CD8-positive, alpha-beta memory T cell (primary cell): Measurements from ENCODE around the gene BTF3. TPM values are rescaled to one million over a fixed set of nuclear protein-coding genes. Genes with fewer than 3 reads are reported as not detected.

Source experiments
- CTCF ChIA-PET: fragments of 350-600 bp; sonication (Branson Sonifier 250); formaldehyde crosslinking; loops from one replicate; lab custom pipeline; 2021; ENCODE audit warnings: antibody characterized with exemption; lab: Charles Lee
- POLR2A ChIA-PET: fragments of 350-600 bp; sonication (Branson Sonifier 250); formaldehyde crosslinking; loops from one replicate; lab custom pipeline; 2021; ENCODE audit warnings: antibody characterized with exemption; lab: Charles Lee
- DNase-seq, 5 donors: peaks; one replicate each; pipeline versions ENCODE4 v3.0.0 to v3.0.0-alpha.2; 2020 to 2022; ENCODE audit warnings: mixed read lengths in 1 of 5
- H3K27ac ChIP-seq: one replicate; pipeline ENCODE4 v1.7.0; 2013; ENCODE audit warnings: low read depth, mild to moderate bottlenecking, low read length, moderate library complexity
- H3K27me3 ChIP-seq: 2 replicates; pipeline ENCODE4 v1.7.0; 2013; ENCODE audit warnings: low read length, mild to moderate bottlenecking; ENCODE audit not compliant: insufficient read depth, poor library complexity, severe bottlenecking
- H3K36me3 ChIP-seq: 2 replicates; pipeline ENCODE4 v1.7.0; 2013; ENCODE audit warnings: mild to moderate bottlenecking, low read length, moderate library complexity; ENCODE audit not compliant: insufficient read depth
- H3K4me1 ChIP-seq: 2 replicates; pipeline ENCODE4 v1.7.0; 2013; ENCODE audit warnings: mild to moderate bottlenecking, low read length, moderate library complexity; ENCODE audit not compliant: insufficient read depth
- H3K4me3 ChIP-seq: 2 replicates; pipeline ENCODE4 v1.7.0; 2013; ENCODE audit warnings: mild to moderate bottlenecking, low read length
- H3K9me3 ChIP-seq: 2 replicates; pipeline ENCODE4 v1.7.0; 2013; ENCODE audit warnings: mild to moderate bottlenecking, low read length
- H3K27ac Mint-ChIP-seq, 8 donors: one replicate each; pipeline ENCODE4 v1.8.0; 2020 to 2021; ENCODE audit warnings: mixed read lengths in 8 of 8, mild to moderate bottlenecking in 6 of 8, inconsistent platforms in 3 of 8, moderate library complexity in 3 of 8
- H3K27me3 Mint-ChIP-seq, 2 donors: one replicate each; pipeline ENCODE4 v1.8.0; 2020 to 2021; ENCODE audit warnings: mixed read lengths in 2 of 2, mild to moderate bottlenecking in 1 of 2, moderate library complexity in 1 of 2
- H3K36me3 Mint-ChIP-seq, 3 donors: one replicate each; pipeline ENCODE4 v1.8.0; 2020 to 2021; ENCODE audit warnings: mixed read lengths in 3 of 3, inconsistent platforms in 1 of 3, mild to moderate bottlenecking in 1 of 3
- H3K4me1 Mint-ChIP-seq, 3 donors: one replicate each; pipeline ENCODE4 v1.8.0; 2020 to 2021; ENCODE audit warnings: mixed read lengths in 3 of 3, inconsistent platforms in 1 of 3, mild to moderate bottlenecking in 1 of 3
- H3K4me3 Mint-ChIP-seq, 7 donors: one replicate each; pipeline ENCODE4 v1.8.0; 2020 to 2021; ENCODE audit warnings: mixed read lengths in 7 of 7, mild to moderate bottlenecking in 6 of 7, moderate library complexity in 4 of 7, inconsistent platforms in 2 of 7
- H3K9me3 Mint-ChIP-seq, 5 donors: one replicate each; pipeline ENCODE4 v1.8.0; 2020 to 2022; ENCODE audit warnings: mixed read lengths in 5 of 5, mild to moderate bottlenecking in 3 of 5, moderate library complexity in 2 of 5, inconsistent platforms in 1 of 5
- polyA plus RNA-seq: library from polyadenylated mRNA; unstranded; fragments of 300-500 nt; fragmentation: Illumina TruSeq; gene quantifications from one replicate; pipeline ENCODE4 v1.2.3, GENCODE V29; 2021
- total RNA-seq, 2 experiments: library from RNA; stranded (reverse); gene quantifications; one replicate each; pipeline ENCODE4 v1.2.3, GENCODE V29; 2021

BTF3 gene
- total RNA-seq (1,000 to 10,000 TPM; 1,052 to 1,053 TPM), polyA plus RNA-seq (675 TPM)

- H3K27ac ChIP-seq, result peak within 1 kb of the TSS; percentile 98
- H3K4me3 ChIP-seq, result peak within 1 kb of the TSS; percentile 89
- peaks cover 3 to 17% of the 10 kb centered on the region in 2 donors for H3K27me3 Mint-ChIP-seq
- peaks cover 0 to 44% (median 11%) of the 10 kb centered on the region in 3 donors for H3K36me3 Mint-ChIP-seq
- peaks cover 37 to 57% (median 56%) of the 10 kb centered on the region in 3 donors for H3K4me1 Mint-ChIP-seq
- POLR2A ChIA-PET, result interaction anchor here (0.8 to 2.0 kb wide), 3 partner anchors 10 to 542 kb away, joined by 4 to 13 read pairs (median 5); partner anchors contain the start of genes ANKRA2, FCHO2 and UTP15
- DNase-seq, result peak; percentile 87 to 96 (median 92)
- peak within 1 kb of the TSS; percentile 94 to 99 (median 98) for H3K4me3 Mint-ChIP-seq
- H3K27me3 ChIP-seq, result peaks cover 3% of the 10 kb centered on the region
- H3K9me3 Mint-ChIP-seq, result no peaks in the 10 kb centered on the region
- CTCF ChIA-PET, result interaction anchor here (1.0 to 1.5 kb wide), 2 partner anchors 21 to 24 kb away, joined by 3 to 4 read pairs; no protein-coding TSS in a partner anchor
- peaks cover 18% of the 10 kb centered on the region for H3K36me3 ChIP-seq
- peaks cover 39% of the 10 kb centered on the region for H3K4me1 ChIP-seq
- H3K9me3 ChIP-seq, result no peaks in the 10 kb centered on the region
- peak within 1 kb of the TSS; percentile 98 to 100 (median 99) for H3K27ac Mint-ChIP-seq
Observed at GRCh38 chr5:73498057-73498992, at the start of gene BTF3. Gene BTF3, plus strand, starts transcription at chr5:73498442. Its CDS starts 226 bp downstream, at chr5:73498668.

GRCh38 chr5:73448463-73449136 lies 49.6 kb upstream of the BTF3 start, which contains the start of gene FOXD1:
Gene FOXD1, minus strand, starts transcription at chr5:73448777. Its CDS starts 415 bp downstream, at chr5:73448362.
- Mint-ChIP-seq H3K27me3 (peaks cover 77 to 82% of the 10 kb centered on the region in 2 donors), H3K27ac (peak within 1 kb of the TSS in 6 of 8 donors; percentile 42 to 97 (median 80)), H3K9me3 (peaks cover 12 to 28% (median 20%) of the 10 kb centered on the region in 5 donors), H3K4me3 (peak within 1 kb of the TSS; percentile 85 to 96 (median 89)), H3K4me1 (peaks cover 17 to 29% (median 21%) of the 10 kb centered on the region in 3 donors), H3K36me3 (peaks cover 0 to 3% (median 2%) of the 10 kb centered on the region in 3 donors)
- Histone ChIP-seq H3K4me3 (peak within 1 kb of the TSS; percentile 5), H3K36me3 (no peaks in the 10 kb centered on the region), H3K9me3 (peaks cover 3% of the 10 kb centered on the region), H3K27me3 (peaks cover 82% of the 10 kb centered on the region), H3K27ac (no peak within 1 kb of the TSS), H3K4me1 (peaks cover 16% of the 10 kb centered on the region)
- peak in 4 of 5 donors; percentile 21 to 56 (median 36) for DNase-seq
- POLR2A ChIA-PET, result no interaction called here
- CTCF ChIA-PET, result interaction anchor here (1.1 to 1.2 kb wide), 2 partner anchors 150 to 233 kb away, joined by 3 to 5 read pairs; no protein-coding TSS in a partner anchor

DNA sequence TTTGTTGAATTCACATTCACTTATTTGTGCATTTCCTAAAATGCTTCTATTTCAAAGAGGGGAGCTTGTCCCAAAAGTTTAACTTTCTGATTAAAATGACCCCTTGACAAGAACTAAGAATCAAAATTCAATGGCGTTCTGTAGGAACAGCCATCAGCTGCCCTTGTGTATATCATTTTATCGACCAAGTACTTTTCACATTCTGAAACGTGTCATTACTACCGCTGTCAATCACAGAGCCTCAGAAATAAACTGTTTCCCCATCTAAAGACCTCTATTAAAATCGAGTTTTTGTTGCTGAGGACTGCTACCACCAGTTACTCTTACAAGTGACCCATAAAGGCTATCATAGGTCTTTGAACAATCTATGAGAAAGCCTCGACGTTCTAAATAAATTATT lies 48.1 kb upstream of the BTF3 start:
- peak overlapping the region in 3 of 7 donors; percentile 53 to 66 (median 54) for H3K4me3 Mint-ChIP-seq
- H3K4me1 Mint-ChIP-seq, result peaks cover 17 to 26% (median 19%) of the 10 kb centered on the region in 3 donors
- peaks cover 0 to 2% (median 0%) of the 10 kb centered on the region in 3 donors for H3K36me3 Mint-ChIP-seq
- Histone ChIP-seq H3K36me3 (no peaks in the 10 kb centered on the region), H3K9me3 (peaks cover 3% of the 10 kb centered on the region), H3K27ac (no peak overlapping the region), H3K4me1 (peaks cover 16% of the 10 kb centered on the region), H3K4me3 (no peak overlapping the region), H3K27me3 (peaks cover 72% of the 10 kb centered on the region)
- H3K27me3 Mint-ChIP-seq, result peaks cover 70 to 77% of the 10 kb centered on the region in 2 donors
- DNase-seq, result no peak
- peaks cover 10 to 24% (median 12%) of the 10 kb centered on the region in 5 donors for H3K9me3 Mint-ChIP-seq
- ChIA-PET POLR2A (no interaction called here), CTCF (interaction anchor here (1.9 to 2.4 kb wide), 6 partner anchors 9 to 246 kb away, joined by 5 to 36 read pairs (median 14); no protein-coding TSS in a partner anchor)
- H3K27ac Mint-ChIP-seq, result peak overlapping the region in 3 of 8 donors; percentile 15 to 83 (median 25)

DNA sequence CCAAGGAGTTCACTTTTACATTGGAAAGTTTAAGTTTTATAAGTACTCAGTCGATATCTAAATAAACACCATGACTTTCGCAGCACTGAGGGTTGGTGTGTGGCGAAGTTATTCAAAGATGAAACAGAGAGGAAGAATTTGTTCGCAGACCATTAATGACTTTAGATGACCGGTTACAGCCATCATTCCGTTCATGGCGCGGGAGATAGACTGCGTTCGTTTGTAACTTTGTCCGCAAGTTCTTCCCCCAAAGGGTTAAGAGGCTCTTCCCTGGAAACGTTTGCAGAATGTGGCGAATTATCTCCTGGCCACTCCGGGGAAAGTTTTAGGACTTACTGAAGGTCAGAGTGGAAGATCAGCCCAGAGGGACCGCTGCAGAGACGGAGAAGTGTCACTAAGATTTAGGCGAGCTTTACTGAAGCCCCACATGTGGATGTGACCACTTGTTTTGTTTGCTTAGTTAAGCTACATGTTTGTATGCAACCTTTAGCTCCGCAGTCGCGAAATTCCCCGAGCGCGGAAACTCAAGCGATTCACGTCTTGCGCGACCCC lies 47.5 kb upstream of the BTF3 start:
- peak in 1 of 5 donors; percentile 26 for DNase-seq
- ChIA-PET POLR2A (interaction anchor here (0.5 kb wide), 1 partner anchor 11 kb away, joined by 4 read pairs; no protein-coding TSS in a partner anchor), CTCF (interaction anchor here (0.9 to 2.4 kb wide), 25 partner anchors 9 to 634 kb away, joined by 3 to 36 read pairs (median 7); partner anchors contain the start of gene FCHO2)
- peaks cover 16% of the 10 kb centered on the region for H3K4me1 ChIP-seq
- peaks cover 66% of the 10 kb centered on the region for H3K27me3 ChIP-seq
- peaks cover 17 to 26% (median 19%) of the 10 kb centered on the region in 3 donors for H3K4me1 Mint-ChIP-seq
- no peak overlapping the region for H3K27ac ChIP-seq
- peaks cover 10 to 22% (median 12%) of the 10 kb centered on the region in 5 donors for H3K9me3 Mint-ChIP-seq
- H3K27me3 Mint-ChIP-seq, result peaks cover 67 to 77% of the 10 kb centered on the region in 2 donors
- no peak overlapping the region for H3K4me3 ChIP-seq
- H3K4me3 Mint-ChIP-seq, result peak overlapping the region; percentile 29 to 68 (median 54)
- peak overlapping the region in 5 of 8 donors; percentile 30 to 84 (median 82) for H3K27ac Mint-ChIP-seq
- no peaks in the 10 kb centered on the region for H3K36me3 ChIP-seq
- H3K36me3 Mint-ChIP-seq, result peaks cover 0 to 2% (median 0%) of the 10 kb centered on the region in 3 donors
- peaks cover 3% of the 10 kb centered on the region for H3K9me3 ChIP-seq

DNA sequence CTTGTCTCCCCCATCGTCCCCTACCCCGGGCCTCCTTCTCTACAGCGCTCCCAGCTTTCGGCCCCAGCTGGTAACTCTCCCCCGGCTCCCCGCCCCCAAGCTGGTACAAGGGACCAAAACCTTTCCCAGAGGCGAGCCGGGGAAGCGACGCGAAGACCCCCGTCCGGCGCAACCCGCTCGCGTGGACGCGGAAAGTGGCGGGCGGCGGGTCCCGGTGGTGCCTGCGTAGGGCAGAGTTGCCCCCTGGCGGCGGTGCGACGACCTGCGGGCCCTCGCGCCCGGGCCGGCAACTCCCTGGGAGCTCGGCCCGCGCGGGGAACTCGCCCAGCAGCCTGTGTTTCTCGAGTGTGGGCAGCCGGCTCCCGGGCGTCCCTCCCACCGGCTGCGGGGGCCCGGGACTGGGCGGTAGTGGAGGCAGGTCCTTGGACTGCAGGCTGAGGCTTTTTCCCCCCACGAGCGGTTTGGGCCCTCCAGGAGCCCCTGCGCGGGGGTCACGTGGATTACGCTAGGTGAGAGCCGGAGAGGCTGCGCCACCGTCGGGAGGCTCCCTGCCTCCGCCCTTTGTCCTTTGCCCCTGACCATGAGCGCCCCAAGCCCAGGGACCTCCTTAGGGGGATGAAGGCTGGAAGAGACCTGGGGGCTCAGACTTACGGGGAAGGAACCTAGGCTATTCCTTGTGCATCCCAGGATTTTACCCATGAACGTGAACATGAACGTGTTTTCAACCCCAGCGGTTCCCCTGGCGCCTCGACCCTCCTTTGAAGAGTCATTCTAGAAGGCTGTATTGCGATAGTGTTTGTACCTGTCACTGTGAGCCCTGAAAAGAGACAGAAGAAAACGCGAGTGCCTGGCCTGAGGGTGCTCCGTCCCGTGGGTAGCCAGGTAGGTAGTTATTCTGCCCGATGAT lies 46.8 kb upstream of the BTF3 start:
- H3K4me3 ChIP-seq, result no peak overlapping the region
- DNase-seq, result peak; percentile 60 to 70 (median 63)
- H3K9me3 ChIP-seq, result peaks cover 3% of the 10 kb centered on the region
- H3K4me1 Mint-ChIP-seq, result peaks cover 17 to 24% (median 19%) of the 10 kb centered on the region in 3 donors
- H3K27me3 ChIP-seq, result peaks cover 59% of the 10 kb centered on the region
- ChIA-PET CTCF (interaction anchor here (0.6 to 2.4 kb wide), 30 partner anchors 9 to 634 kb away, joined by 3 to 36 read pairs (median 5); partner anchors contain the start of gene FCHO2), POLR2A (no interaction called here)
- peaks cover 65 to 78% of the 10 kb centered on the region in 2 donors for H3K27me3 Mint-ChIP-seq
- H3K36me3 Mint-ChIP-seq, result peaks cover 0 to 2% (median 0%) of the 10 kb centered on the region in 3 donors
- peaks cover 13% of the 10 kb centered on the region for H3K4me1 ChIP-seq
- no peak overlapping the region for H3K27ac ChIP-seq
- peaks cover 10 to 21% (median 12%) of the 10 kb centered on the region in 5 donors for H3K9me3 Mint-ChIP-seq
- H3K27ac Mint-ChIP-seq, result peak overlapping the region in 2 of 8 donors; percentile 82 to 83
- no peaks in the 10 kb centered on the region for H3K36me3 ChIP-seq
- H3K4me3 Mint-ChIP-seq, result peak overlapping the region; percentile 29 to 68 (median 54)

DNA sequence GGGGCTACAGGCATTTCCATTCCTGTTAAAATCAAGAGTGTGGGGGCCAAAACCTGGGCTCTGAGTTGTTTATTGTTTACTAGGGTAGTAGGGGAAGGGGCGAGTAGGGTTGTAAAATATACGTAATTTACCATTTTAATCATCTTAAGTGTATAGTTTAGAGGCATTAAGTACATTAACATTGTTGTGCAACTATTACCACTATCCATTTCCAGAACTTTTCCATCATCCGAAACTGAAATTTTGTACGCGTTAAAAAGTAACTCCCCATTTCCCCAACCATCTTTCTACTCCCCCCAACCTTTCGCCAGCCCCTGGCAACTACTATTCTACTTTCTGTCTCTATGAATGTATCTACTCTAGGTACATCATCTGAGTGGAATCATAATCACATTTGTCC lies 46.0 kb upstream of the BTF3 start:
- DNase-seq, result no peak
- H3K4me3 ChIP-seq, result no peak overlapping the region
- peaks cover 59% of the 10 kb centered on the region for H3K27me3 ChIP-seq

More for the DNA sequence above, 46.0 kb upstream of the BTF3 start:
- Mint-ChIP-seq H3K4me3 (peak overlapping the region in 1 of 7 donors; percentile 49), H3K27ac (peak overlapping the region in 2 of 8 donors; percentile 19 to 82), H3K36me3 (peaks cover 0 to 2% (median 0%) of the 10 kb centered on the region in 3 donors), H3K27me3 (peaks cover 68 to 80% of the 10 kb centered on the region in 2 donors), H3K4me1 (peaks cover 15 to 20% (median 17%) of the 10 kb centered on the region in 3 donors), H3K9me3 (peaks cover 10 to 21% (median 12%) of the 10 kb centered on the region in 5 donors)
- Histone ChIP-seq H3K9me3 (peaks cover 3% of the 10 kb centered on the region), H3K4me1 (peaks cover 11% of the 10 kb centered on the region), H3K36me3 (no peaks in the 10 kb centered on the region), H3K27ac (no peak overlapping the region)
- POLR2A ChIA-PET, result no interaction called here
- CTCF ChIA-PET, result no interaction called here
